Panc1 (cell line): ENCODE results near the gene C10orf143. TPM values are rescaled to one million over a fixed set of nuclear protein-coding genes. Genes with fewer than 3 reads are reported as not detected.

ENCODE experiments used
- ATAC-seq: fragments of 200-7000 bp; cut with Tn5 transposase; 2 replicates; pipeline ENCODE4 v1.9.1; 2020; ENCODE audit warnings: mild to moderate bottlenecking, moderate library complexity
- BruUV-seq: library from RNA; stranded (reverse); fragments of 400-500 nt; replicated peaks from 2 replicates; lab custom pipeline; 2021; lab: Mats Ljungman, UMichigan
- CTCF ChIA-PET: fragments of 300-600 bp; sonication (Branson Sonifier 250); formaldehyde crosslinking; loops from one replicate; lab custom pipeline; 2022; ENCODE audit warnings: antibody characterized with exemption; lab: Charles Lee
- POLR2A ChIA-PET: fragments of 300-600 bp; sonication (Branson Sonifier 250); formaldehyde crosslinking; loops from one replicate; lab custom pipeline; 2022; ENCODE audit warnings: antibody characterized with exemption; lab: Charles Lee
- DNase-seq: peaks from one replicate; pipeline ENCODE4 v3.0.0-alpha.2; 2010; ENCODE audit warnings: low read depth, low spot score
- H3K27ac ChIP-seq: 2 replicates; pipeline ENCODE4 v1.5.1; 2011; ENCODE audit warnings: mild to moderate bottlenecking, low read length, inconsistent platforms
- H3K27me3 ChIP-seq: fragments of 200-500 bp; sonication (Bioruptor generic); 2 replicates; pipeline ENCODE4 v1.6.0; 2014; ENCODE audit warnings: low read length, inconsistent platforms; ENCODE audit not compliant: control insufficient read depth, insufficient read depth
- H3K36me3 ChIP-seq: fragments of 200-500 bp; sonication (Bioruptor generic); 2 replicates; pipeline ENCODE4 v1.5.1; 2014; ENCODE audit warnings: inconsistent platforms, mild to moderate bottlenecking, low read length, moderate library complexity; ENCODE audit not compliant: control insufficient read depth, insufficient read depth
- H3K4me1 ChIP-seq: 2 replicates; pipeline ENCODE4 v1.5.1; 2011; ENCODE audit warnings: inconsistent platforms, mild to moderate bottlenecking, low read length, moderate library complexity; ENCODE audit not compliant: control insufficient read depth, insufficient read depth
- H3K4me3 ChIP-seq, 2 experiments: 2 replicates each; pipeline ENCODE4 v1.5.1; 2011 to 2012; ENCODE audit warnings: low read depth in 2 of 2, low read length in 2 of 2, mild to moderate bottlenecking in 2 of 2, inconsistent platforms in 1 of 2, moderate library complexity in 1 of 2
- H3K9me3 ChIP-seq: fragments of 200-500 bp; sonication (Bioruptor generic); 2 replicates; pipeline ENCODE4 v1.5.1; 2014; ENCODE audit warnings: low read depth, mild to moderate bottlenecking, inconsistent platforms, low read length, moderate library complexity; ENCODE audit not compliant: control insufficient read depth, insufficient read depth
- CTCF ChIP-seq: fragments of 450-650 bp; IDR thresholded peaks from 2 replicates; pipeline ENCODE4 v1.5.1; 2017; ENCODE audit warnings: mild to moderate bottlenecking
- POLR2AphosphoS5 ChIP-seq: IDR thresholded peaks from 2 replicates; pipeline ENCODE4 v1.6.1; 2012; ENCODE audit warnings: mild to moderate bottlenecking, low read depth, low read length, moderate library complexity
- REST ChIP-seq, 2 experiments: IDR thresholded peaks; 2 replicates each; pipeline ENCODE4 v1.6.1; 2011 to 2012; ENCODE audit warnings: low read depth in 2 of 2, control low read depth in 1 of 2, low read length in 1 of 2, mild to moderate bottlenecking in 1 of 2, moderate library complexity in 1 of 2; ENCODE audit not compliant: insufficient read depth in 1 of 2
- SIN3A ChIP-seq: IDR thresholded peaks from 2 replicates; pipeline ENCODE4 v1.6.1; 2012; ENCODE audit warnings: low read depth, mild to moderate bottlenecking, low read length, moderate library complexity, borderline replicate concordance; ENCODE audit not compliant: insufficient read depth
- TCF7L2 ChIP-seq: IDR thresholded peaks from 2 replicates; pipeline ENCODE4 v1.6.1; 2011; ENCODE audit warnings: mild to moderate bottlenecking, low read depth, low read length, inconsistent platforms
- in situ Hi-C: cut with HindIII; loops from 2 replicates; pipeline ENCODE4 v1.10.0; 2016; ENCODE audit warnings: low sequenced_read_pairs, low pct_unique_long_range_greater_than_20kb
- intact Hi-C: fragments of 100-400 bp; cut with micrococcal nuclease; formaldehyde crosslinking; loops from one replicate; pipeline ENCODE4 v1.10.0; 2022; ENCODE audit not compliant: unreplicated experiment
- total RNA-seq: library from RNA; stranded (reverse); gene quantifications from one replicate; pipeline ENCODE4 v1.2.1, GENCODE V29; 2021; ENCODE audit not compliant: unreplicated experiment

The C10orf143 gene
- total RNA-seq, 1 experiment from 2014 or later, result 1.0 TPM

- no peak overlapping the region for H3K4me3 ChIP-seq
- no peak for DNase-seq
- TF ChIP-seq CTCF (no peak), SIN3A (no peak), TCF7L2 (no peak), POLR2AphosphoS5 (no peak), REST (IDR thresholded peaks at IDR 0.05; ENCODE audit: insufficient read depth in 1 of 2, low read depth in 2 of 2, low read length in 1 of 2) (no peak)
- in situ Hi-C loops, result no loop called here
- no TSS peak for BruUV-seq
- ATAC-seq, result no peak
- no peaks in the 10 kb centered on the region for H3K36me3 ChIP-seq
- intact Hi-C loops, result no loop called here
- no peaks in the 10 kb centered on the region for H3K9me3 ChIP-seq
- no peak overlapping the region for H3K27ac ChIP-seq
- no peaks in the 10 kb centered on the region for H3K4me1 ChIP-seq
- CTCF ChIA-PET, result no interaction called here
- H3K27me3 ChIP-seq, result no peaks in the 10 kb centered on the region
- POLR2A ChIA-PET, result no interaction called here
Observed at GRCh38 chr10:130080461-130080814, 30.2 kb downstream of the C10orf143 start.

- no peak for ATAC-seq
- in situ Hi-C loops, result no loop called here
- CTCF ChIA-PET, result interaction anchor here (0.6 kb wide), 1 partner anchor 23 kb away, joined by 8 read pairs; no protein-coding TSS in a partner anchor
Observed at GRCh38 chr10:130079614-130080460, 30.8 kb downstream of the C10orf143 start.

More at GRCh38 chr10:130079614-130080460, 30.8 kb downstream of the C10orf143 start:
- no TSS peak for BruUV-seq
- no peaks in the 10 kb centered on the region for H3K27me3 ChIP-seq
- H3K36me3 ChIP-seq, result no peaks in the 10 kb centered on the region
- H3K4me3 ChIP-seq, result no peak overlapping the region
- no peaks in the 10 kb centered on the region for H3K4me1 ChIP-seq
- POLR2A ChIA-PET, result no interaction called here
- TF ChIP-seq SIN3A (no peak), CTCF (no peak), TCF7L2 (no peak), REST (IDR thresholded peaks at IDR 0.05; ENCODE audit: insufficient read depth in 1 of 2, low read depth in 2 of 2, low read length in 1 of 2) (no peak), POLR2AphosphoS5 (no peak)
- H3K9me3 ChIP-seq, result no peaks in the 10 kb centered on the region
- no peak overlapping the region for H3K27ac ChIP-seq
- intact Hi-C loops, result no loop called here
- DNase-seq, result no peak
